RWPE1 (cell line): Measurements from ENCODE around the gene TSPAN9.

Source experiments
- CTCF ChIA-PET: fragments of 350-600 bp; sonication (Branson Sonifier 250); formaldehyde crosslinking; extraction: SDS; loops from one replicate; lab custom pipeline; 2021; lab: Yijun Ruan, JAX
- POLR2A ChIA-PET: fragments of 400-600 bp; formaldehyde crosslinking; extraction: SDS; loops from one replicate; lab custom pipeline; 2020; ENCODE audit warnings: antibody characterized with exemption; ENCODE audit not compliant: low non-redundant PET; lab: Yijun Ruan, JAX
- DNase-seq: peaks from one replicate; pipeline ENCODE4 v3.0.0; 2012; ENCODE audit warnings: low spot score
- H3K27ac ChIP-seq: fragments of 450-650 bp; 2 replicates; pipeline ENCODE4 v1.5.1; 2017
- TF ChIP-seq, protein P1 (sequence below): fragments of 450-650 bp; conservative IDR thresholded peaks from 2 replicates; pipeline ENCODE4 v1.5.1; 2017; ENCODE audit warnings: low read depth, mild to moderate bottlenecking

The TSPAN9 gene

DNA sequence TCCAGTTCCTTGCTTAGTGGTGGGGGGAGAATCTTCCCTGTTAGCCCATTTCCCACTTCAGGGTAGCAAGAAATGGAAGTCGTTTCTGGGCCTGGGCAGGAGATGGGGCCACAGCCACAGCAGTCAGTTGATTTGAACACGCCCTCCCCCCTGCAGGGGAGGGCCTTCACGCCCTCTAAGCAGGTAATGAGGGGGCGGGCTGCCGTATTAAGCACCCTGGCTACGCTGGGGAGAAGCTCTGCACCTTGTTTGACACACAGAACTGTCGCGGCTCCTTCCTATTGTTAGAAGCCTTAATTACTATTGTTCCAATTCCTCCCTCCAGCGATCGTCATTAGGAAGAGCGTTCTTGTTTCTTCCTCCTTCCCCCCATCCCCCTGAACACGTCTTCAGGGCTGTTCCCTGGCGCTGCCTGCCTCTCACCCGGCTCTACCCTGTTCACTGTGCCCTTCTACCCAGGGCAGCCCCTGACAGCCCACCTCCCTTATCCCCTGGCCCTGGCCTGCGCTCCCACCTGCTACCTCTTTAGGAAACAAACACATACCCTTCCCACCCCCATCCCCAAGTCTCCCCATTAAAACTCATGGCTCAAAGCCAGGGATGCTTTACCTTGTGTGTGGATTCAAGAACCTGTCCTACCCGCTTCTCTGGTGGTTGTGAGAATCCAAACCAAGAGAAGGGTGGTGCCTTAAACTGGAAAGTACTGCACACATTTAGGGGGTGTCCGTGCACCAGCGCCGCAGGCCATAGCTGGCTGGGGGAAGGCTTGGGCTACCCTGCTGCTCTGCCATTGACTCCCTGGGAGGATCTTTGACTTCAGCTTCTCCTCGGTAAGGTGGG is 137.6 kb downstream of the TSPAN9 start:
- no peak for DNase-seq
- TF ChIP-seq, protein P1, sequence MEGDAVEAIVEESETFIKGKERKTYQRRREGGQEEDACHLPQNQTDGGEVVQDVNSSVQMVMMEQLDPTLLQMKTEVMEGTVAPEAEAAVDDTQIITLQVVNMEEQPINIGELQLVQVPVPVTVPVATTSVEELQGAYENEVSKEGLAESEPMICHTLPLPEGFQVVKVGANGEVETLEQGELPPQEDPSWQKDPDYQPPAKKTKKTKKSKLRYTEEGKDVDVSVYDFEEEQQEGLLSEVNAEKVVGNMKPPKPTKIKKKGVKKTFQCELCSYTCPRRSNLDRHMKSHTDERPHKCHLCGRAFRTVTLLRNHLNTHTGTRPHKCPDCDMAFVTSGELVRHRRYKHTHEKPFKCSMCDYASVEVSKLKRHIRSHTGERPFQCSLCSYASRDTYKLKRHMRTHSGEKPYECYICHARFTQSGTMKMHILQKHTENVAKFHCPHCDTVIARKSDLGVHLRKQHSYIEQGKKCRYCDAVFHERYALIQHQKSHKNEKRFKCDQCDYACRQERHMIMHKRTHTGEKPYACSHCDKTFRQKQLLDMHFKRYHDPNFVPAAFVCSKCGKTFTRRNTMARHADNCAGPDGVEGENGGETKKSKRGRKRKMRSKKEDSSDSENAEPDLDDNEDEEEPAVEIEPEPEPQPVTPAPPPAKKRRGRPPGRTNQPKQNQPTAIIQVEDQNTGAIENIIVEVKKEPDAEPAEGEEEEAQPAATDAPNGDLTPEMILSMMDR = no peak
- no peak overlapping the region for H3K27ac ChIP-seq
- ChIA-PET POLR2A (no interaction called here), CTCF (interaction anchor here (2.9 kb wide), 1 partner anchor 12 kb away, joined by 11 read pairs; no protein-coding TSS in a partner anchor)

- POLR2A ChIA-PET = no interaction called here
- CTCF ChIA-PET = interaction anchor here (2.9 kb wide), 1 partner anchor 13 kb away, joined by 11 read pairs; no protein-coding TSS in a partner anchor
- TF ChIP-seq, protein P1 = no peak
- H3K27ac ChIP-seq = no peak overlapping the region; the same call in 1 of the 2 replicates
- no peak for DNase-seq
Measured at GRCh38 chr12:3215410-3215975, 138.3 kb downstream of the TSPAN9 start.

- CTCF ChIA-PET = no interaction called here
Measured at GRCh38 chr12:3216097-3216496, 138.9 kb downstream of the TSPAN9 start.

DNA sequence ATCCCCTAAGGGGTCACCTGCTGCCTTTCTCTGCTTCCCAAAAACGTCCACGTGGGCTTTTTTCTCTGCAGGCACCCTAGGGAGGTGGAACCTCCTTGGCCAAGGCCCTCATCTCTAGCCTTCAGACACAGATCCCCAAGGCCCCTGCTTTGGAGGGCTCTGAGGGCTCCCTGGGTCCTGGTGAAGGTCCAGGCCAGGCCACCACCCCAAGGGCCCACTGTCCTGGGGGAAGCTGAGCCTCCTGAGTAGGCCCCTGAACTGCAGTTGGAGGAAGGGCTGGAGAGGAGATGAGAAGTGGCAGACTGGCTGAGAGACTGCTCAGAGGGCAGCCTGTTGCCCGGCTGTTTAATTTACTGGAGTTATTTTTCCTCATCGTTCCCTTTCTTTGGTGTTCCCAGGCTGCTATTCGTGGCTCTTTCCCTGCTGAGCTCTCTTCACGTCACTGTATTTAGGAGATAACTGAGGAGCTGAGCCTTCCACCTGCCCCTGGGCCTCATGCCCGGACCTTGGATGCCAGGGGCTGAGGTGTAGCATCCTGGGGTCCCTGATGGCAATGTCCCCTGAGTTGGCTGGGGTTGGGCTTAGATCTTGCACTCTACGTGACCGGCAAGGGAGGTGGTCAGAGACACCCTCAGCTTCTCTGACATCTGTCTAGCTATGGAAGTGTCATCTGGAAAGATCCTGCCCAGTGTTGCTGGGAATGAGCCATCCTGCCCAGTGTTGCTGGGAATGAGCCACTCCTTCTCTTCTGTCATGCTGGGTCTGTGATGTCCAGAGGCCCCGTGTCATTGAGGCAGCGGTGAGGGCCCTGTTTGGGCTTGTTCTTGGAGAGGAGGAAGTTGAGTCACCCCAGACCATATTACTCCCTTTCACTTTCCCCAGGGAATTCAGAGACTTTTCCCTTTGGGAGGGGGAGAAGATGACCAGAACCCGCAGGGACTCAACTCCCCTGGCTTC is 139.8 kb downstream of the TSPAN9 start:
- CTCF ChIA-PET = interaction anchor here (0.5 to 0.8 kb wide), 3 partner anchors 15 to 59 kb away, joined by 3 read pairs; no protein-coding TSS in a partner anchor

More at GRCh38 chr12:3216097-3216496, 138.9 kb downstream of the TSPAN9 start:
- no peak for DNase-seq
- TF ChIP-seq, protein P1 = no peak
- H3K27ac ChIP-seq = peak overlapping the region; percentile 89
- POLR2A ChIA-PET = no interaction called here

DNA sequence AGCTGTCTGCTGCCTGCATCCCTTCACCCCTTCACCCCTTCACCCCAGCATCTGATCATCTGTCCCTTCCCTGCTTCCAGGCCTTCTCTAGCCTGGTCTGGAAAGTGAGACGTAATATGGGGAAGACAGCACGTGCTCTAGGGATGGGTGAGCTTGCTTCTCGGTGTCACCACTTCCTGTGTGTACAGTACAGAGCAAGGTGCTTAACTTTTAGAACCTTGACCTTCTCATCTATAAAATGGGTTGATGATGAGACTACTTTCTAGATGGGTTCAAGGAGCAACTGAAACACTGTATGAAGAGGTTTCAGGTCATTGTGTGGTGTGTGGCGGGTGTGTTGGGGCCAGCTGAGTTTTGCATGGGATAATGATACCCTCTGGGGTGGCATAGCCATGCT is 140.5 kb downstream of the TSPAN9 start:
- CTCF ChIA-PET = interaction anchor here (0.5 to 0.8 kb wide), 3 partner anchors 15 to 58 kb away, joined by 3 read pairs; no protein-coding TSS in a partner anchor
- TF ChIP-seq, protein P1 = no peak

More for the DNA sequence above, 139.8 kb downstream of the TSPAN9 start:
- peak; percentile 96 for DNase-seq
- peak overlapping the region; percentile 89 for H3K27ac ChIP-seq
- TF ChIP-seq, protein P1 = no peak
- POLR2A ChIA-PET = no interaction called here

More for the DNA sequence above, 140.5 kb downstream of the TSPAN9 start:
- POLR2A ChIA-PET = no interaction called here
- DNase-seq = no peak
- H3K27ac ChIP-seq = peak overlapping the region; percentile 89
